Activated effector memory CD4-positive, alpha-beta T cell treated with Interleukin-2 at 50 U/mL for 16 hours (primary cell): ENCODE results near the gene SCAMP1.
"Not testable (repeated sequence)": the region's sequence is repeated elsewhere in the genome, so short reads cannot be mapped to it uniquely, and the experiment has no call there.

Experiments
- DNase-seq: peaks from one replicate; pipeline ENCODE4 v3.0.0-alpha.2; 2020

The SCAMP1 gene, protein sequence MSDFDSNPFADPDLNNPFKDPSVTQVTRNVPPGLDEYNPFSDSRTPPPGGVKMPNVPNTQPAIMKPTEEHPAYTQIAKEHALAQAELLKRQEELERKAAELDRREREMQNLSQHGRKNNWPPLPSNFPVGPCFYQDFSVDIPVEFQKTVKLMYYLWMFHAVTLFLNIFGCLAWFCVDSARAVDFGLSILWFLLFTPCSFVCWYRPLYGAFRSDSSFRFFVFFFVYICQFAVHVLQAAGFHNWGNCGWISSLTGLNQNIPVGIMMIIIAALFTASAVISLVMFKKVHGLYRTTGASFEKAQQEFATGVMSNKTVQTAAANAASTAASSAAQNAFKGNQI

GRCh38 chr5:78359831-78360673 lies at the start of gene SCAMP1:
TSS of gene SCAMP1 (plus strand) at chr5:78360617. CDS start at chr5:78360672, 55 bp downstream.
- DNase-seq: peak; percentile 91

DNA sequence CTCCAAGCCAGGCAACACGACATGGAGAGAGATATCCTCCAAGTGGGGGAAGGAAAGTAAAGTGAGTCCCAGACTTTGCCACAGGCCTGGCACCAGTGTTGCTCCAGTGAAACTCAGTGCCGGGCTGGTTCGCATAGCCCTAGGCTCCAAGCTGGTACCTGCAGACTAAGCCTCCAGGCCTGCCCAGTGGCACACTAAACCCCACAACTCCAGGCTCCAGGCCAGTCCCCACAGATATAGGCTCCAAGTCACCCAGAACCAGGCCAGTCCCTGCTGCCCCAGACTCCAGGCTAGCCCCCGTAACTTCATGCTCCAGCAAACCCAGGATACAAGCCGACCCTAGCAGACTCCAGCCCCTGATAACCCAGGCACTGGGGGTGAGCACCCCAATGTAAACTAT lies 42.9 kb upstream of the SCAMP1 start:
- no peak for DNase-seq

- no peak for DNase-seq
Measured at GRCh38 chr5:78318337-78318736, 42.1 kb upstream of the SCAMP1 start.

- DNase-seq: no peak
Measured at GRCh38 chr5:78320401-78320800, 40.0 kb upstream of the SCAMP1 start.

DNA sequence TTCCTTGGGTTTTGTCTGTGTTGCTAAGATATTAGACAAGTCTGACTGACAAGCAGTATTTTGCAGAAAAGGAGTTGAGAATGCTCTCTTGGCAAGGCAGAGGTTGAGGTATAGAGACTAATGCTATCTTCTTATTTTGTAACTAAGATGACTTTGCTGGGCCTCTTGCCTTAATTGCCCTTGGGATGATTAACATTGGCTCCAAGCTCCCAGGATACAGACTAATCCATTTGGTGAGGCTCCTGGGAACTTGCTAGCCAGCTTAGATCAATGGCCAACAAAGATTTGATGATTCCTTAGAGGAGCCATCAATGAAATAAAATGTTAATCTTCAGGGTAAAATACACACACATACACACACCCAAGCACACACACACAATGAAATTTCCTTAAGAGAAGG lies 37.2 kb upstream of the SCAMP1 start:
- DNase-seq: no peak

DNA sequence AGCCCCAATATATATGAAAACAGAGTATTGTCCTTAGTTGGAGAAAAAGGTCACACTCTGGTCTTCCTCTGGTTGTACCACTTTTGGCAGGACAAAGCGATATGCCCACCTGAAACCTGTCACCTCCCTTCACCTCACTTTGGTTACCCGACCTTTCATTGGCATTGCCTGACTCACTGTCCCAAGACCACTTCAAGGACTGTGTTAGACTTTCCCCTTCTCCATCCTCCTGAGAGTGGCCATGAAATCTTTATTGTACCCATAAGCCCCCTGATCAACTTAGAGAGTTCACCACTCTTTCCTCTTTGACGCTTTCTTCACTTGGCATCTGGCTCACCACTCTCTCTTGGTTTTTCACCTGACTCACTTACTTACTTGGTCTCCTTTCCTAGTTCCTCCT lies 33.5 kb upstream of the SCAMP1 start:
- no peak for DNase-seq

DNA sequence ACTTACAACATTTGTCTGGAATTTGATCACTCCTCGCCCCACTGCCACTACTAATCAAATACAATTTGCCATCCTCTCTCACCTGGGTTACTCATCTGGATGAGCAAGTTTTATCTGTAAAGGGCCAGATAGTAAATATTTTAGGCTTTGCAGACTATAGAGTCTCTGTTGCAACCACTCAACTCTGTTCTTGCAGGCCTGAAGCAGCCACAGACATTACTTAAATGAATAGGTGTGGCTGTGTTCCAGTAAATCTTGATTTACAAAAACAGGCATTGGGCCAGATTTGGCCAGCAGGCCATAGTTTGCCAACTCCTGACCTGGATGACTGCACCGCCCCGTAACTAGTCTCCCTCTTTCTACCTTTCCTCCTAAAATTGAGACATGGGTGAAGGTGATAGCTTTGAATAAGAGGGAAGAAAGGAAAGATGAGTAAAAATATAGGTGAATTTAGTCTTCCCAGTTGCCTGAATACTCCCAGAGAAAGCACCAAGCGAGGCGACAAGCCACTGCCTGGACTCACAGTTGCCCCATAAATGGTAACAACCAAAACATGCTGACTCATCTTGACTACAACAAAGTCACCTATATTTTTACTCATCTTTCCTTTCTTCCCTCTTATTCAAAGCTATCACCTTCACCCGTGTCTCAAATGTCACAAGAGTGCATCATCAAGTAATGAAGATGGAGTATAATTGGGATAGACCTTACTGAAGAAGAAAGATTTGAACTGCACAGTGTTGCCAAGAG lies 32.5 kb upstream of the SCAMP1 start:
- no peak for DNase-seq

DNA sequence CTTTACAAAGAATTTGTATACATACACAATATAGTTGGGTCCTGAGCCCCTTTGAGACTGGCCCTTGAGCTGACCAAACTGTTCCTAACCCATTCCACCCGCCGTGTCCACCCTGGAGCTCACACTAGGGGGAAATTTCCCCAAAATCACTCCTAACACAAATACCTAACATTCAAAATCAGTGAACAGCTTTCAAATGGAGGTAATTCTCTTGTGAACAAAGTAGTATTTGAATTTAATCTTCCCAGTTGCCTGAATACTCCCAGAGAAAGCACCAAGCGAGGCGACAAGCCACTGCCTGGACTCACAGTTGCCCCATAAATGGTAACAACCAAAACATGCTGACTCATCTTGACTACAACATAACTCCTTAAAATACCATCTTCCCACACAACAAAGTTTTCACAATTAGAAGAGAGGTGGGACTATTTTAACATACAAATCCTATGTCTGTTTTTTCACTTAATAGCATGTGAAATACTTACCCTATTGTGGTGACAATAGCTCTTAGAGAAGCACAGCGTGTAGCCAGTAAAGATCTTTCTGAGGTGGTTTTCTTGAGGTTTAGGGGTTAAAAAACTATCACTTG lies 31.7 kb upstream of the SCAMP1 start:
- DNase-seq: no peak

DNA sequence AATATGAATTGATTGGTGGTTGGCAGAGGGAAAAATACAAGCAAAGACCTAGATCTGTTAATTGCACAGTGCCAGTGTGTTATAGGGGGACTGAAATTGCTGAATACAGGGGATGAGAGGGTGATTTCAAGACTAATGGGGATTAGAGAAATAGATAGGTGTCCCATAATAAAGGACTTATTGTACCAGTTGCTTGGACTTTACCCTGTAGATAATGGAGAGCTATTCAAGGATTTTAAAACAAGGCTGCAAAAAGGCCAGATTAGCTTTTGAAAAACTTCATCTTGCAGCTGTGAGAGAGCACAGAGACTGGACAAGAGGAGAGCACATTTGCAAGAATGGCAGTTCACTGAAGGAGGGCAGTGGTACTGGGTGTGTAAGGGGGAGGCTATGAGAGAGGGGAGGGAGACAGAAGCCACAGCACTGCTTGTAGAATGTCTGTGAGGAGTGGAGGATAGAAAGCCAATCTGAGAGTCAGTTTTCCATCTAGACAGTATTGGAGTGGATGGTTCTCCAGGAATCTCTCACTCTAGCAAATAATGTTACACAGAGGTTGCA lies 28.8 kb upstream of the SCAMP1 start:
- DNase-seq: no peak

- no peak for DNase-seq
Measured at GRCh38 chr5:78334811-78335210, 25.6 kb upstream of the SCAMP1 start.

GRCh38 chr5:78335976-78336375 lies 24.4 kb upstream of the SCAMP1 start:
- DNase-seq: no peak

GRCh38 chr5:78336698-78337097 lies 23.7 kb upstream of the SCAMP1 start:
- DNase-seq: no peak

DNA sequence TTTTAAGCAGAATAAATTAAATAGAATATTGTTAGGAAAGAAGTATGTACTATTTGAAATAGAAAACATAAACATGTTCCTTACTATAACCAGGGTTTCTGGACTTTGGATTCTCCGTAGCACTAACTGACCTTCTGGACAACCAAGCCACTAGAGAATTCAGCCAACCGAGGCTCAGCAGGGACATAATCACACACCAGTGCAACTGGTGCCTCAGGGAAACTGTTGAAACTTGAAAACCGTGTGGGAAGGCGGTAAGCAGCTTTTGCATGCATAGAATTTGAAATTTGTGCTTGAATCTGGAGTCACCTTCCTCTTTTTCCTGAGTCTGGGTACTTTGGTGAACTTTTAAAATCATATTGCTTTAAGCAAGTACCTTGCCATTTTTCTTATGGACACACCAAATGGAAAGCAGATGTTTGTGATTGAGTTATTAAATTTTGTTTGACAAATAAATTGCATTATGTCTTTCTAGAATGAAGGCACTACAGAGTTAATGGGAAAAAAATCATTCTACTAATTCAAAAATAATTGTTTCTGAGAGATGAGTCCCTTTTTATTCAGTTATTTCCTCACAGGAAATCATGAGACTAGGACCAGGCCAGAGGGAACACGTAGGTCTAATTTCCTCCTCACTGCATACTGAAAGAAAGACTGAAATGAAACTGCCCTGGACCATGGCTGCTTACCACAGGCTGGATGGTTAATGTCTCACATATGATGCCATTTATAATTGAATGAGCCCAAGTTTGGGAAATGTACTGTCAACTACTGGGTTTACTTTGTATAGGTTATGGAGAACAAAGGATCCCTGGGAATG lies 20.6 kb upstream of the SCAMP1 start:
- no peak for DNase-seq

GRCh38 chr5:78341440-78341839 lies 19.0 kb upstream of the SCAMP1 start:
- DNase-seq: no peak

GRCh38 chr5:78345485-78345884 lies 14.9 kb upstream of the SCAMP1 start:
- no peak for DNase-seq

- no peak for DNase-seq
Measured at GRCh38 chr5:78353520-78353919, 6.9 kb upstream of the SCAMP1 start.

- no peak for DNase-seq
Measured at GRCh38 chr5:78354066-78354670, 6.2 kb upstream of the SCAMP1 start.

- DNase-seq: no peak
Measured at GRCh38 chr5:78355561-78355960, 4.9 kb upstream of the SCAMP1 start.

- DNase-seq: not testable (repeated sequence)
Measured at GRCh38 chr5:78359455-78359830, 974 bp upstream of the SCAMP1 start.

- DNase-seq: no peak
Measured at GRCh38 chr5:78360674-78360923, 182 bp downstream of the SCAMP1 start.

GRCh38 chr5:78360924-78361630 lies 660 bp downstream of the SCAMP1 start:
- DNase-seq: peak; percentile 59
